K562 (cell line): ENCODE results near the gene CCDC9. TPM values are rescaled to one million over a fixed set of nuclear protein-coding genes. Genes with fewer than 3 reads are reported as not detected.

Experiments
- ATAC-seq: fragments of 200-7000 bp; cut with Tn5 transposase; 3 replicates; pipeline ENCODE4 v1.9.1; 2020; ENCODE audit warnings: moderate library complexity
- BruUV-seq: library from RNA; stranded (reverse); fragments of 400-500 nt; replicated peaks from 2 replicates; lab custom pipeline; 2021; lab: Mats Ljungman, UMichigan
- CTCF ChIA-PET: fragments of 300-600 bp; formaldehyde crosslinking; extraction: SDS; loops from one replicate; lab custom pipeline; 2021; ENCODE audit warnings: low intra/inter-chr PET ratio; lab: Yijun Ruan, JAX
- POLR2A ChIA-PET: fragments of 300-600, 350-650 bp; sonication (Branson Sonifier 250); formaldehyde crosslinking; extraction: SDS; loops from one replicate; lab custom pipeline; 2021; ENCODE audit warnings: antibody characterized with exemption, inconsistent platforms; lab: Yijun Ruan, JAX
- DNase-seq, 4 experiments: peaks; one replicate each; pipeline versions ENCODE4 v3.0.0 to v3.0.0-alpha.2; 2011 to 2018; ENCODE audit warnings: low spot score in 3 of 4, mixed read lengths in 3 of 4; ENCODE audit errors: extremely low read depth in 1 of 4
- FAIRE-seq: peaks from 2 replicates; lab custom pipeline; 2011; peaks lifted over from hg19 to GRCh38; lab: Jason Lieb, UNC
- H2AFZ ChIP-seq: 2 replicates; pipeline ENCODE4 v1.6.0; 2011; ENCODE audit warnings: low read depth, low read length, control low read depth, inconsistent platforms
- H3K27ac ChIP-seq: fragments of 200-600 bp; 3 replicates; pipeline ENCODE4 v1.8.0; 2011; ENCODE audit warnings: low read depth, mild to moderate bottlenecking, control low read depth, inconsistent platforms, low read length, moderate library complexity, mixed read lengths; ENCODE audit errors: extremely low read depth
- H3K27me3 ChIP-seq, 2 experiments: fragments of 300-600 bp in 1 of 2; 2 replicates in 1 of 2; 3 replicates in 1 of 2; pipeline versions ENCODE4 v1.6.0 to v1.8.0; 2011; ENCODE audit warnings: inconsistent platforms in 2 of 2, low read length in 2 of 2, mild to moderate bottlenecking in 1 of 2, mixed read lengths in 1 of 2, moderate library complexity in 1 of 2; ENCODE audit not compliant: control insufficient read depth in 2 of 2, insufficient read depth in 2 of 2
- H3K36me3 ChIP-seq: fragments of 300-600 bp; 3 replicates; pipeline ENCODE4 v1.8.0; 2011; ENCODE audit warnings: mild to moderate bottlenecking, low read length, inconsistent platforms; ENCODE audit not compliant: control insufficient read depth, insufficient read depth
- H3K4me1 ChIP-seq, 2 experiments: fragments of 200-600 bp in 1 of 2; replicated peaks in 1 of 2; 2 replicates in 1 of 2; 3 replicates in 1 of 2; pipeline versions ENCODE4 v1.5.1 to v1.8.0; 2011; ENCODE audit warnings: inconsistent platforms in 2 of 2, low read length in 2 of 2, mild to moderate bottlenecking in 1 of 2, mixed read lengths in 1 of 2, moderate library complexity in 1 of 2; ENCODE audit not compliant: control insufficient read depth in 2 of 2, insufficient read depth in 2 of 2
- H3K4me2 ChIP-seq: 2 replicates; pipeline ENCODE4 v1.6.1; 2011; ENCODE audit warnings: low read length, control low read depth, inconsistent platforms, mixed read lengths; ENCODE audit not compliant: insufficient read depth
- H3K4me3 ChIP-seq: fragments of 200-600 bp; sonication (generic), shearing (Covaris generic); 2 replicates; pipeline ENCODE4 v1.5.1; 2016; ENCODE audit warnings: control low read depth, inconsistent platforms
- H3K79me2 ChIP-seq: fragments of 200-600 bp; 3 replicates; pipeline ENCODE4 v1.8.0; 2011; ENCODE audit warnings: low read length, inconsistent platforms; ENCODE audit not compliant: control insufficient read depth, insufficient read depth
- H3K9ac ChIP-seq, 2 experiments: 2 replicates each; pipeline versions ENCODE4 v1.6.0 to v1.6.1; 2011; ENCODE audit warnings: low read depth in 2 of 2, low read length in 2 of 2, control low read depth in 1 of 2, inconsistent platforms in 1 of 2, mild to moderate bottlenecking in 1 of 2, mixed read lengths in 1 of 2; ENCODE audit not compliant: insufficient read depth in 1 of 2
- H3K9me1 ChIP-seq: one replicate; pipeline ENCODE4 v1.6.0; 2011; ENCODE audit warnings: inconsistent platforms, mild to moderate bottlenecking, low read length, moderate library complexity; ENCODE audit not compliant: control insufficient read depth, insufficient read depth
- H3K9me3 ChIP-seq: replicated peaks from 2 replicates; pipeline ENCODE4 v1.5.1; 2011; ENCODE audit warnings: low read depth, low read length, inconsistent platforms; ENCODE audit not compliant: control insufficient read depth, insufficient read depth
- H4K20me1 ChIP-seq: replicated peaks from 2 replicates; pipeline ENCODE4 v1.6.1; 2011; ENCODE audit warnings: low read length, inconsistent platforms, mixed read lengths; ENCODE audit not compliant: control insufficient read depth, insufficient read depth
- ETV5 ChIP-seq: sonication (generic); formaldehyde crosslinking; IDR thresholded peaks from 2 replicates; pipeline ENCODE4 v1.4.0; 2020; ENCODE audit warnings: low read depth, mild to moderate bottlenecking, missing genetic modification reagents
- FOXA3 ChIP-seq, 2 experiments: fragments of 450-650 bp in 1 of 2; sonication (generic) in 1 of 2; formaldehyde crosslinking; IDR thresholded peaks in 1 of 2; conservative IDR thresholded peaks in 1 of 2; 2 replicates each; pipeline versions ENCODE4 v1.4.0 to v1.8.0; 2020 to 2022; ENCODE audit warnings: mild to moderate bottlenecking in 2 of 2, missing genetic modification reagents in 1 of 2
- NR2C2 ChIP-seq, 2 experiments: fragments of 200-800 bp in 1 of 2; sonication (Bioruptor generic) in 1 of 2; sonication (generic) in 1 of 2; formaldehyde crosslinking in 1 of 2; IDR thresholded peaks; 2 replicates each; pipeline versions ENCODE4 v1.6.1 to v1.8.0; 2016 to 2022; ENCODE audit warnings: mild to moderate bottlenecking in 1 of 2, missing compliant biosample characterization in 1 of 2, missing genetic modification characterization in 1 of 2, missing genetic modification reagents in 1 of 2
- SPI1 ChIP-seq: IDR thresholded peaks from 2 replicates; pipeline ENCODE4 v1.6.1; 2011; ENCODE audit warnings: low read depth, low read length, control low read depth, borderline replicate concordance
- TBL1XR1 ChIP-seq, 2 experiments: IDR thresholded peaks; 2 replicates each; pipeline ENCODE4 v1.6.1; 2012; ENCODE audit warnings: improper control_type of control experiment in 2 of 2, low read length in 2 of 2, mild to moderate bottlenecking in 1 of 2
- TFAP4 ChIP-seq: sonication (generic); formaldehyde crosslinking; IDR thresholded peaks from 2 replicates; pipeline ENCODE4 v1.8.0; 2022; ENCODE audit warnings: missing genetic modification reagents, mild to moderate bottlenecking, moderate library complexity, borderline replicate concordance
- WGBS: fragments of 100-300 bp; shearing (Covaris generic); methylation state at CpG from one replicate; pipeline ENCODE4 v1.1.6; 2016; ENCODE audit warnings: low coverage, mixed read lengths; ENCODE audit not compliant: insufficient coverage; ENCODE audit errors: missing lambda C conversion rate; 5-methylcytosine and 5-hydroxymethylcytosine counted together
- in situ Hi-C: fragments of 300-500 bp; cut with MboI; formaldehyde crosslinking; loops from 4 replicates; pipeline ENCODE4 v1.15.0; 2018; ENCODE audit warnings: inconsistent platforms, mixed read lengths
- intact Hi-C: fragments of 100-400 bp; cut with micrococcal nuclease; formaldehyde crosslinking; loops from 2 replicates; pipeline ENCODE4 v1.14.2; 2022
- polyA plus RNA-seq, 8 experiments: library from polyadenylated mRNA; depleted of rRNA in 4 of 8; stranded (reverse) in 5 of 8; unstranded in 3 of 8; fragments of >200 nt; fragmentation: Nextera tagmentation in 2 of 8; fragmentation: Illumina TruSeq in 1 of 8; extraction: Ambion mirVana in 2 of 8; extraction: Trizol in 1 of 8; gene quantifications; 2 replicates each; pipeline versions ENCODE4 v1.2.1 to v1.2.3, GENCODE V29; 2011 to 2014; ENCODE audit warnings: inconsistent platforms in 1 of 8, missing spikeins in 1 of 8
- total RNA-seq, 7 experiments: library from RNA; depleted of rRNA in 6 of 7; stranded (reverse); fragments of >200 nt in 6 of 7; fragmentation: Illumina TruSeq in 2 of 7; extraction: Trizol in 2 of 7; gene quantifications; 2 replicates each; pipeline versions ENCODE4 v1.2.1 to v1.2.3, GENCODE V29; 2011 to 2021; ENCODE audit warnings: low replicate concordance in 1 of 7
- TF ChIP-seq, protein P1 (sequence below): fragments of 250-450 bp; sonication (Bioruptor Pico); IDR thresholded peaks from 2 replicates; pipeline ENCODE4 v1.4.0; 2020; ENCODE audit warnings: mild to moderate bottlenecking, moderate library complexity
- TF ChIP-seq, protein P2 (sequence below): sonication (generic); formaldehyde crosslinking; IDR thresholded peaks from 2 replicates; pipeline ENCODE4 v1.8.0; 2023; ENCODE audit warnings: mild to moderate bottlenecking, missing genetic modification reagents

Gene CCDC9
- total and polyA plus RNA-seq, 9 of the 15 experiments (the other 6 are each of a cell fraction or from before 2014, with no cell fraction given), result 0.23 to 38.6 (median 8.4) TPM

GRCh38 chr19:47230054-47230920 lies 26.0 kb upstream of the CCDC9 start:
- peak; percentile 84 to 87 (median 84) for DNase-seq
- Histone ChIP-seq H3K27me3 (no peaks in the 10 kb centered on the region; a peak in 1 of 5 replicates), H3K9ac (peak overlapping the region; percentile 87 to 99), H2AFZ (peak overlapping the region; percentile 11), H3K9me1 (no peaks in the 10 kb centered on the region), H3K4me3 (peak overlapping the region; percentile 100), H3K4me1 (peaks cover 25 to 72% of the 10 kb centered on the region in 2 experiments), H3K9me3 (no peaks in the 10 kb centered on the region), H4K20me1 (peaks cover 17% of the 10 kb centered on the region; the same call in 1 of the 2 replicates), H3K4me2 (peak overlapping the region; percentile 100), H3K27ac (peak overlapping the region; percentile 93), H3K79me2 (peaks cover 47% of the 10 kb centered on the region), H3K36me3 (peaks cover 5% of the 10 kb centered on the region; the same call in 2 of the 3 replicates)
- 0% methylated on average over 24 of the region's 84 CpGs for WGBS
- ATAC-seq, result peak; percentile 2
- in situ Hi-C loops, result no loop called here
- intact Hi-C loops, result no loop called here
- ChIA-PET CTCF (interaction anchor here (0.6 to 1.1 kb wide), 3 partner anchors 14 to 161 kb away, joined by 3 read pairs; no protein-coding TSS in a partner anchor), POLR2A (interaction anchor here (0.6 to 4.9 kb wide), 3 partner anchors 14 to 92 kb away, joined by 3 to 112 read pairs (median 4); no protein-coding TSS in a partner anchor)
- no peak for FAIRE-seq
- BruUV-seq, result no TSS peak
- peak; percentile 49; the same call in 1 of the 2 replicates for TF ChIP-seq TFAP4
- TF ChIP-seq ETV5 (CRISPR knock-in tag), result no peak; the same call in 1 of the 2 replicates
- peak; percentile 56 to 82; a peak in 3 of 4 replicates for TF ChIP-seq FOXA3 (CRISPR knock-in tag; conservative IDR thresholded peaks at IDR 0.05 in 1 of 2, IDR thresholded peaks at IDR 0.05 in 1 of 2)
- peak in 1 of 2 experiments; percentile 52; a peak in 1 of 4 replicates for TF ChIP-seq TBL1XR1 (IDR thresholded peaks at IDR 0.05; ENCODE audit: low read length in 2 of 2)
- TF ChIP-seq, protein P1, sequence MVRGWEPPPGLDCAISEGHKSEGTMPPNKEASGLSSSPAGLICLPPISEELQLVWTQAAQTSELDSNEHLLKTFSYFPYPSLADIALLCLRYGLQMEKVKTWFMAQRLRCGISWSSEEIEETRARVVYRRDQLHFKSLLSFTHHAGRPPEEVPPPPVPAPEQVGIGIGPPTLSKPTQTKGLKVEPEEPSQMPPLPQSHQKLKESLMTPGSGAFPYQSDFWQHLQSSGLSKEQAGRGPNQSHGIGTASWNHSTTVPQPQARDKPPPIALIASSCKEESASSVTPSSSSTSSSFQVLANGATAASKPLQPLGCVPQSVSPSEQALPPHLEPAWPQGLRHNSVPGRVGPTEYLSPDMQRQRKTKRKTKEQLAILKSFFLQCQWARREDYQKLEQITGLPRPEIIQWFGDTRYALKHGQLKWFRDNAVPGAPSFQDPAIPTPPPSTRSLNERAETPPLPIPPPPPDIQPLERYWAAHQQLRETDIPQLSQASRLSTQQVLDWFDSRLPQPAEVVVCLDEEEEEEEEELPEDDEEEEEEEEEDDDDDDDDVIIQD, result 0 out of 2 replicates have a peak, but pooled peaks have one; percentile 8
- TF ChIP-seq NR2C2 (CRISPR knock-in tag; IDR thresholded peaks at IDR 0.05), result no peak
- TF ChIP-seq NR2C2 (tag; IDR thresholded peaks at IDR 0.05), result peak; percentile 52; the same call in 1 of the 2 replicates
- TF ChIP-seq SPI1, result no peak
- TF ChIP-seq, protein P2, sequence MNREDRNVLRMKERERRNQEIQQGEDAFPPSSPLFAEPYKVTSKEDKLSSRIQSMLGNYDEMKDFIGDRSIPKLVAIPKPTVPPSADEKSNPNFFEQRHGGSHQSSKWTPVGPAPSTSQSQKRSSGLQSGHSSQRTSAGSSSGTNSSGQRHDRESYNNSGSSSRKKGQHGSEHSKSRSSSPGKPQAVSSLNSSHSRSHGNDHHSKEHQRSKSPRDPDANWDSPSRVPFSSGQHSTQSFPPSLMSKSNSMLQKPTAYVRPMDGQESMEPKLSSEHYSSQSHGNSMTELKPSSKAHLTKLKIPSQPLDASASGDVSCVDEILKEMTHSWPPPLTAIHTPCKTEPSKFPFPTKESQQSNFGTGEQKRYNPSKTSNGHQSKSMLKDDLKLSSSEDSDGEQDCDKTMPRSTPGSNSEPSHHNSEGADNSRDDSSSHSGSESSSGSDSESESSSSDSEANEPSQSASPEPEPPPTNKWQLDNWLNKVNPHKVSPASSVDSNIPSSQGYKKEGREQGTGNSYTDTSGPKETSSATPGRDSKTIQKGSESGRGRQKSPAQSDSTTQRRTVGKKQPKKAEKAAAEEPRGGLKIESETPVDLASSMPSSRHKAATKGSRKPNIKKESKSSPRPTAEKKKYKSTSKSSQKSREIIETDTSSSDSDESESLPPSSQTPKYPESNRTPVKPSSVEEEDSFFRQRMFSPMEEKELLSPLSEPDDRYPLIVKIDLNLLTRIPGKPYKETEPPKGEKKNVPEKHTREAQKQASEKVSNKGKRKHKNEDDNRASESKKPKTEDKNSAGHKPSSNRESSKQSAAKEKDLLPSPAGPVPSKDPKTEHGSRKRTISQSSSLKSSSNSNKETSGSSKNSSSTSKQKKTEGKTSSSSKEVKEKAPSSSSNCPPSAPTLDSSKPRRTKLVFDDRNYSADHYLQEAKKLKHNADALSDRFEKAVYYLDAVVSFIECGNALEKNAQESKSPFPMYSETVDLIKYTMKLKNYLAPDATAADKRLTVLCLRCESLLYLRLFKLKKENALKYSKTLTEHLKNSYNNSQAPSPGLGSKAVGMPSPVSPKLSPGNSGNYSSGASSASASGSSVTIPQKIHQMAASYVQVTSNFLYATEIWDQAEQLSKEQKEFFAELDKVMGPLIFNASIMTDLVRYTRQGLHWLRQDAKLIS (CRISPR knock-in tag), result peak; percentile 60
